HepG2 (cell line): ENCODE data around the gene STMN3. TPM values are rescaled to one million over a fixed set of nuclear protein-coding genes. Genes with fewer than 3 reads are reported as not detected.

Experiments used
- CEBPG ChIP-seq: IDR thresholded peaks from 2 replicates; pipeline ENCODE4 v1.6.1; 2016
- ERF ChIP-seq: IDR thresholded peaks from 2 replicates; pipeline ENCODE4 v1.6.1; 2018; ENCODE audit warnings: missing biosample characterization, missing genetic modification reagents
- FOXK1 ChIP-seq: sonication (generic); formaldehyde crosslinking; IDR thresholded peaks from 2 replicates; pipeline ENCODE4 v1.4.0; 2020; ENCODE audit warnings: low read depth, missing genetic modification reagents, borderline replicate concordance
- GABPB1 ChIP-seq: IDR thresholded peaks from 2 replicates; pipeline ENCODE4 v1.6.1; 2016; ENCODE audit warnings: mild to moderate bottlenecking, missing genetic modification reagents, moderate library complexity, missing compliant biosample characterization
- GLI4 ChIP-seq: sonication (generic); formaldehyde crosslinking; IDR thresholded peaks from 2 replicates; pipeline ENCODE4 v1.5.1; 2020; ENCODE audit warnings: missing genetic modification reagents, mild to moderate bottlenecking, moderate library complexity, borderline replicate concordance
- KDM3A ChIP-seq: IDR thresholded peaks from 2 replicates; pipeline ENCODE4 v1.6.1; 2018; ENCODE audit warnings: low read depth, missing compliant biosample characterization
- KLF6 ChIP-seq: IDR thresholded peaks from 2 replicates; pipeline ENCODE4 v1.8.0; 2016; ENCODE audit warnings: missing biosample characterization, missing genetic modification reagents
- MAFK ChIP-seq, 2 experiments: IDR thresholded peaks in 1 of 2; conservative IDR thresholded peaks in 1 of 2; 2 replicates each; pipeline ENCODE4 v1.6.1; 2011; ENCODE audit warnings: improper control_type of control experiment in 2 of 2, low read length in 2 of 2
- MEIS2 ChIP-seq: sonication (generic); formaldehyde crosslinking; IDR thresholded peaks from 2 replicates; pipeline ENCODE4 v1.9.0; 2021; ENCODE audit warnings: mild to moderate bottlenecking, missing genetic modification reagents
- NFKBIZ ChIP-seq: IDR thresholded peaks from 2 replicates; pipeline ENCODE4 v1.6.1; 2018; ENCODE audit warnings: missing genetic modification reagents, missing compliant biosample characterization
- POGK ChIP-seq: sonication (generic); formaldehyde crosslinking; conservative IDR thresholded peaks from 2 replicates; pipeline ENCODE4 v1.8.0; 2022; ENCODE audit warnings: mild to moderate bottlenecking, moderate library complexity, missing genetic modification reagents
- ZBED4 ChIP-seq: sonication (generic); formaldehyde crosslinking; IDR thresholded peaks from 2 replicates; pipeline ENCODE4 v1.4.0; 2020; ENCODE audit warnings: missing genetic modification reagents, borderline replicate concordance
- ZNF264 ChIP-seq: sonication (generic); formaldehyde crosslinking; IDR thresholded peaks from 2 replicates; pipeline ENCODE4 v1.4.0; 2020; ENCODE audit warnings: missing genetic modification reagents
- ZNF333 ChIP-seq: sonication (generic); formaldehyde crosslinking; IDR thresholded peaks from 2 replicates; pipeline ENCODE4 v1.4.0; 2020; ENCODE audit warnings: mild to moderate bottlenecking, missing genetic modification reagents, borderline replicate concordance
- ZNF432 ChIP-seq: sonication (generic); formaldehyde crosslinking; IDR thresholded peaks from 2 replicates; pipeline ENCODE4 v1.5.0; 2020; ENCODE audit warnings: missing genetic modification reagents, mild to moderate bottlenecking, borderline replicate concordance
- ZNF460 ChIP-seq: sonication (generic); formaldehyde crosslinking; IDR thresholded peaks from 2 replicates; pipeline ENCODE4 v1.5.1; 2020; ENCODE audit warnings: missing genetic modification reagents, mild to moderate bottlenecking, borderline replicate concordance
- ZNF607 ChIP-seq: sonication (generic); formaldehyde crosslinking; IDR thresholded peaks from 2 replicates; pipeline ENCODE4 v1.5.1; 2020; ENCODE audit warnings: missing genetic modification reagents, mild to moderate bottlenecking, borderline replicate concordance
- ZNF878 ChIP-seq: sonication (generic); formaldehyde crosslinking; IDR thresholded peaks from 2 replicates; pipeline ENCODE4 v1.8.1; 2023; ENCODE audit warnings: mild to moderate bottlenecking, missing genetic modification reagents, moderate library complexity
- polyA plus RNA-seq, 8 experiments: library from polyadenylated mRNA; depleted of rRNA in 3 of 8; stranded (reverse) in 7 of 8; unstranded in 1 of 8; fragments of >200 nt; fragmentation: Illumina TruSeq in 4 of 8; extraction: Trizol in 4 of 8; gene quantifications; 2 replicates each; pipeline versions ENCODE4 v1.2.1 to v1.2.3, GENCODE V29; 2011 to 2016; ENCODE audit warnings: low read depth in 4 of 8, missing spikeins in 1 of 8, mixed read lengths in 1 of 8; ENCODE audit not compliant: insufficient read depth in 1 of 8
- total RNA-seq, 5 experiments: library from RNA; depleted of rRNA; stranded (reverse); fragments of >200 nt; fragmentation: Illumina TruSeq; extraction: Trizol; gene quantifications; 2 replicates each; pipeline ENCODE4 v1.2.3, GENCODE V29; 2016; ENCODE audit warnings: low read depth in 1 of 5
- TF ChIP-seq, protein P1 (sequence below): sonication (generic); formaldehyde crosslinking; IDR thresholded peaks from 2 replicates; pipeline ENCODE4 v1.8.0; 2022; ENCODE audit warnings: mild to moderate bottlenecking, missing genetic modification reagents, moderate library complexity
- TF ChIP-seq, protein P2 (sequence below): sonication (generic); formaldehyde crosslinking; IDR thresholded peaks from 2 replicates; pipeline ENCODE4 v1.5.0; 2020; ENCODE audit warnings: mild to moderate bottlenecking, missing genetic modification reagents

Gene STMN3
- total and polyA plus RNA-seq, 2 of the 13 experiments (the other 11 are each of a cell fraction or from before 2014, with no cell fraction given): 21.0 to 48.3 TPM

DNA sequence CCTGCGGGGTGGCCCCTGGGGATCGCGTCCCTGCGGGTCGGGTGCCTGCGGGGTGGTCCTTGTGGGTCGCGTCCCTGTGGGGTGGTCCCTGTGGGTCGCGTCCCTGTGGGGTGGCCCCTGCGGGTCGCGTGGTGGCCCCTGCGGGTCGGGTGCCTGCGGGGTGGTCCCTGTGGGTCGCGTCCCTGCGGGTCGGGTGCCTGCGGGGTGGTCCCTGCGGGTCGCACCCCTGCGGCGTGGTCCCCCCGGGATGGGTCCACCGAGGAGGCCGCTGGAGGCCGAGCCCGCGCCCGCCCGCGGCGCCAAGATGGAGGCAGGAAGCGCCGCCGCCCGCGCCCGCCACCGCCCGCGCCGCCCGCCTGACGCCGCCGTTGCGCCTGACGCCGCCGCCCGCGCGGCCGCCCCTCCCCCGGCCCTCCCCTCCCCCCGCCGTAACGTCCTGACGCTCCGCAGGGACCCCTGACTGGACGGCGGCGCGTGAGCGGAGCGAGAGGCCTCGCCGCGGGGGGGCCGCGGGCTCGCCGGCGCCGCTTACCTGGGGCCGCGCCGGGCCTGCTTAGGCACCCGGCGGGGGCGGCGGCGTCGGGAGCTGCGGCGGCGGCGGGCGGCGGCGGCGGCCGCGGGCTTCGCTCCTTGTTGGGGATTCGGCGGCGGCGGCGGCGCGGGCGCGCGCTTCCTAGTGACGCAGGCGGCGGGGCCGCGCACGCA lies 26.6 kb downstream of the STMN3 start, which contains the start of gene GMEB2 (continued):
- TF ChIP-seq MAFK (conservative IDR thresholded peaks at IDR 0.05 in 1 of 2, IDR thresholded peaks at IDR 0.05 in 1 of 2; ENCODE audit: low read length in 2 of 2): no peak
- no peak for TF ChIP-seq ZNF432 (CRISPR knock-in tag)
- 0 out of 2 replicates have a peak, but pooled peaks have one; percentile 34 for TF ChIP-seq NFKBIZ (CRISPR knock-in tag)
- peak; percentile 36; the same call in 1 of the 2 replicates for TF ChIP-seq GABPB1 (CRISPR knock-in tag)
- TF ChIP-seq GLI4 (CRISPR knock-in tag): peak; percentile 86; the same call in 1 of the 2 replicates
- peak; percentile 88 for TF ChIP-seq MEIS2 (CRISPR knock-in tag)
- no peak for TF ChIP-seq ZNF460 (CRISPR knock-in tag)
- TF ChIP-seq ZBED4 (CRISPR knock-in tag): peak; percentile 49; the same call in 1 of the 2 replicates
- TF ChIP-seq, protein P1, sequence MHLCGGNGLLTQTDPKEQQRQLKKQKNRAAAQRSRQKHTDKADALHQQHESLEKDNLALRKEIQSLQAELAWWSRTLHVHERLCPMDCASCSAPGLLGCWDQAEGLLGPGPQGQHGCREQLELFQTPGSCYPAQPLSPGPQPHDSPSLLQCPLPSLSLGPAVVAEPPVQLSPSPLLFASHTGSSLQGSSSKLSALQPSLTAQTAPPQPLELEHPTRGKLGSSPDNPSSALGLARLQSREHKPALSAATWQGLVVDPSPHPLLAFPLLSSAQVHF (CRISPR knock-in tag): no peak
- TF ChIP-seq ZNF264: 0 out of 2 replicates have a peak, but pooled peaks have one; percentile 20
- TF ChIP-seq POGK: peak; percentile 69
- TF ChIP-seq KLF6: no peak
- TF ChIP-seq CEBPG (CRISPR knock-in tag): no peak
- TF ChIP-seq ZNF878: no peak
- TF ChIP-seq FOXK1: peak; percentile 43; the same call in 1 of the 2 replicates
- TF ChIP-seq ERF (CRISPR knock-in tag): no peak
- TF ChIP-seq, protein P2, sequence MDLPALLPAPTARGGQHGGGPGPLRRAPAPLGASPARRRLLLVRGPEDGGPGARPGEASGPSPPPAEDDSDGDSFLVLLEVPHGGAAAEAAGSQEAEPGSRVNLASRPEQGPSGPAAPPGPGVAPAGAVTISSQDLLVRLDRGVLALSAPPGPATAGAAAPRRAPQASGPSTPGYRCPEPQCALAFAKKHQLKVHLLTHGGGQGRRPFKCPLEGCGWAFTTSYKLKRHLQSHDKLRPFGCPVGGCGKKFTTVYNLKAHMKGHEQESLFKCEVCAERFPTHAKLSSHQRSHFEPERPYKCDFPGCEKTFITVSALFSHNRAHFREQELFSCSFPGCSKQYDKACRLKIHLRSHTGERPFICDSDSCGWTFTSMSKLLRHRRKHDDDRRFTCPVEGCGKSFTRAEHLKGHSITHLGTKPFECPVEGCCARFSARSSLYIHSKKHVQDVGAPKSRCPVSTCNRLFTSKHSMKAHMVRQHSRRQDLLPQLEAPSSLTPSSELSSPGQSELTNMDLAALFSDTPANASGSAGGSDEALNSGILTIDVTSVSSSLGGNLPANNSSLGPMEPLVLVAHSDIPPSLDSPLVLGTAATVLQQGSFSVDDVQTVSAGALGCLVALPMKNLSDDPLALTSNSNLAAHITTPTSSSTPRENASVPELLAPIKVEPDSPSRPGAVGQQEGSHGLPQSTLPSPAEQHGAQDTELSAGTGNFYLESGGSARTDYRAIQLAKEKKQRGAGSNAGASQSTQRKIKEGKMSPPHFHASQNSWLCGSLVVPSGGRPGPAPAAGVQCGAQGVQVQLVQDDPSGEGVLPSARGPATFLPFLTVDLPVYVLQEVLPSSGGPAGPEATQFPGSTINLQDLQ (CRISPR knock-in tag): peak; percentile 75; the same call in 1 of the 2 replicates
- TF ChIP-seq KDM3A (CRISPR knock-in tag): 0 out of 2 replicates have a peak, but pooled peaks have one; percentile 23
- TF ChIP-seq ZNF333: peak; percentile 20; the same call in 1 of the 2 replicates
- no peak for TF ChIP-seq ZNF607 (CRISPR knock-in tag)
